ENCODE measurements around the gene GOLGA2.

Gene GOLGA2

DNA sequence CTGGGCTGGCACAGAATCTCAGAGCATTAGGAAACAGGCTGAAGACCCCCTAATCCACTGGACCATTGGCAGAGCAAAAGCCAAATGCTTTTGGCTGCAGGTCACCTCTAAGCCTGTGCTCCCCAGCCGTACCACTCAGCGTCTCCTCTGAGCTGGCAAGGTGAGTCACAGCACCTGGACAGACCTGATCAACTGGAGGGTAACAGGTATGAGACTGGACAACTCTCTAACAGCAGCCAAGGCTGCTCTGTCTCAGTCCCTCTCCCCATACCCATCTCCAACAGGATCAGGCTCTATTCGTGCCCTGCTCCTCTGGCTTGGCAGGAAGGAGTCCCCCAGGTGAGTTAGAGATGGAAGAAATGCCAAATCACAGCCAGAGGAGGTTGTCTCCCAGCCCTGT lies 4.7 kb downstream of the GOLGA2 start:
- TF ChIP-seq CTCF (IDR thresholded peaks at IDR 0.05; ENCODE audit: insufficient read depth, low read depth, low read length, missing control alignments): peak; percentile 11
- no peak overlapping the region for H3K4me3 ChIP-seq (ENCODE audit: low read length)
- DNase-seq (ENCODE audit: low read depth): peak; percentile 94

GRCh38 chr9:128266868-128267590 lies 8.8 kb downstream of the GOLGA2 start:
- no peak overlapping the region for H3K4me3 ChIP-seq (ENCODE audit: low read length)
- DNase-seq (ENCODE audit: low read depth): no peak
- TF ChIP-seq CTCF (IDR thresholded peaks at IDR 0.05; ENCODE audit: insufficient read depth, low read depth, low read length, missing control alignments): no peak

DNA sequence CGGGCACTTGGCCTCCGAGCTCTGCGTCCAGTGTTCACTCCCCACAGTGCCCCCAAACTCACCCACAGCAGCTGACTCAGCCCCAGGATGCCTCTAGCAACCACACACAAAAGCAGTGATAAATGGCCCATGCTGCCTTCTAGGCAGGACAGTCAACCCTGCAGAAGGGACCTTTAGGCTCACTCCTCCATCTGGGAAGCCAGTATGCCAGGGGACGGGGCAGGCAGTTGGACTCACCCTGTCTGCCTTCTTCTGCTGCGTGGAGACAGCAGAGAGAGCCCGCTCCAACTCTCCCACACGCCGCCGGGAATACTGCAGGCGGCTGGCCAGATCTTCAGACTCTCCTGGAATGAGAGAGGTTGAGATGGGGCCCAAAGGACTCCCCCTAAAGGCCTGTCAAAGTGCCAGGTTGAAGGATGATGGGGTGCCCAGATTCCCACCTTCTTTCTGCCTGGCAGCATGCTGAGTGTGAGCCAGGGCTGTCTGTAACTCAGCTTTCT lies 10.4 kb downstream of the GOLGA2 start:
- no peak for DNase-seq (ENCODE audit: low read depth)
- TF ChIP-seq CTCF (IDR thresholded peaks at IDR 0.05; ENCODE audit: insufficient read depth, low read depth, low read length, missing control alignments): no peak
- no peak overlapping the region for H3K4me3 ChIP-seq (ENCODE audit: low read length)

GRCh38 chr9:128262687-128263086 lies 13.1 kb downstream of the GOLGA2 start:
- DNase-seq (ENCODE audit: low read depth): no peak
- H3K4me3 ChIP-seq (ENCODE audit: low read length): no peak overlapping the region
- no peak for TF ChIP-seq CTCF (IDR thresholded peaks at IDR 0.05; ENCODE audit: insufficient read depth, low read depth, low read length, missing control alignments)

GRCh38 chr9:128260340-128260739 lies 15.5 kb downstream of the GOLGA2 start:
- DNase-seq (ENCODE audit: low read depth): no peak
- no peak for TF ChIP-seq CTCF (IDR thresholded peaks at IDR 0.05; ENCODE audit: insufficient read depth, low read depth, low read length, missing control alignments)
- H3K4me3 ChIP-seq (ENCODE audit: low read length): no peak overlapping the region

- H3K4me3 ChIP-seq (ENCODE audit: low read length): no peak overlapping the region
- no peak for TF ChIP-seq CTCF (IDR thresholded peaks at IDR 0.05; ENCODE audit: insufficient read depth, low read depth, low read length, missing control alignments)
- no peak for DNase-seq (ENCODE audit: low read depth)
Measured at GRCh38 chr9:128259156-128259555, 16.7 kb downstream of the GOLGA2 start.

GRCh38 chr9:128258326-128258725 lies 17.5 kb downstream of the GOLGA2 start:
- no peak overlapping the region for H3K4me3 ChIP-seq (ENCODE audit: low read length)
- DNase-seq (ENCODE audit: low read depth): no peak
- TF ChIP-seq CTCF (IDR thresholded peaks at IDR 0.05; ENCODE audit: insufficient read depth, low read depth, low read length, missing control alignments): no peak

Measured in epithelial cell of esophagus (primary cell).